ENCODE measurements around the gene NUBPL.
A peak's percentile ranks its signal among the peaks of the same experiment; 100 is the strongest.

Gene NUBPL

DNA sequence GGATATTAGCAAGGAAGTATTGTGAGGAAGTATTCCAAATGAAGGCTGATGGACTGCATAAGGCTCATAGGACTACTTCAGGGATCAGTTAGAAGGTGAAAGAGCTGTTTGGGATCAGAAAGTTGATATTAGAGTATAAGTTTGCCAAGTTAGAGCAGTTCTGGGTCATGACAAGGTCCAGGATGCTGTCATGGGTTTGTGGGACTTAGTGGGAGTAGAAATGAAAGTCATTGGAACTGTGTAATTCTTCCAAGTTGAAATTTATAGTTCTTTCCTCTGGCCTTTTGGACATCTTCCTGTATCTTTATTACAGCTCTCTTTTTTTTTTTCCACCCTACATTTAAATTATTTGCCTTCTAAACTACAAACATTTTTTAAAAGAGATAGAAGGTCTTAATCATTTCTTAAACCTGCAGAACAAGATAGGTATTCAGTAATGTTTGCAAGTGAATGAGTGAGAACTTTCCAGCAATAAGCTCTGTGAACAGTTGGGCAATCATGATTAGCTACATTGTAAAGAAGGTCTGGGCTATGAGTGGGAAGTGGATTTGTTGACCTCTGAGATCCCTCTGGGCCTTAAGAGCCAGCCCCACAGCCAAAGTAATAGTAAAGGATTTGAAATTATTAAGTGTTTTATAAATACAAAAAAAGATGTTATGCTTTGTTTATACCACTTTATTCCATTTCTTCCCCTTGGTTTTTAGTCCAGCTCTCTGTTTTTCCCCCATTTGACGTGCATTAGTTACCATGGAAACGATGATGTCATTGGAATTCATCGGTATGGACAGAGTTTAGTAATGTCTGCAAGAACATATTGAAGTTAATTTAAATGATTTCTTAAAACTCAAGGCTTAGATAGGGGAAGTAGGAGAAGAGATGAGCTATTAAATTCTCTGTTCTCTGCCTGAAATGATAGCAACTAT is 268.0 kb downstream of the NUBPL start:
- DNase-seq (ENCODE audit: low read depth, low spot score), result peak; percentile 82
- in situ Hi-C loops (cut with HindIII; ENCODE audit: low sequenced_read_pairs), result no loop called here
- no peak overlapping the region for H3K4me3 ChIP-seq (ENCODE audit: low read depth, low read length)
- TF ChIP-seq, protein P1, sequence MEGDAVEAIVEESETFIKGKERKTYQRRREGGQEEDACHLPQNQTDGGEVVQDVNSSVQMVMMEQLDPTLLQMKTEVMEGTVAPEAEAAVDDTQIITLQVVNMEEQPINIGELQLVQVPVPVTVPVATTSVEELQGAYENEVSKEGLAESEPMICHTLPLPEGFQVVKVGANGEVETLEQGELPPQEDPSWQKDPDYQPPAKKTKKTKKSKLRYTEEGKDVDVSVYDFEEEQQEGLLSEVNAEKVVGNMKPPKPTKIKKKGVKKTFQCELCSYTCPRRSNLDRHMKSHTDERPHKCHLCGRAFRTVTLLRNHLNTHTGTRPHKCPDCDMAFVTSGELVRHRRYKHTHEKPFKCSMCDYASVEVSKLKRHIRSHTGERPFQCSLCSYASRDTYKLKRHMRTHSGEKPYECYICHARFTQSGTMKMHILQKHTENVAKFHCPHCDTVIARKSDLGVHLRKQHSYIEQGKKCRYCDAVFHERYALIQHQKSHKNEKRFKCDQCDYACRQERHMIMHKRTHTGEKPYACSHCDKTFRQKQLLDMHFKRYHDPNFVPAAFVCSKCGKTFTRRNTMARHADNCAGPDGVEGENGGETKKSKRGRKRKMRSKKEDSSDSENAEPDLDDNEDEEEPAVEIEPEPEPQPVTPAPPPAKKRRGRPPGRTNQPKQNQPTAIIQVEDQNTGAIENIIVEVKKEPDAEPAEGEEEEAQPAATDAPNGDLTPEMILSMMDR (IDR thresholded peaks at IDR 0.05; ENCODE audit: low read depth, low read length), result no peak

DNA sequence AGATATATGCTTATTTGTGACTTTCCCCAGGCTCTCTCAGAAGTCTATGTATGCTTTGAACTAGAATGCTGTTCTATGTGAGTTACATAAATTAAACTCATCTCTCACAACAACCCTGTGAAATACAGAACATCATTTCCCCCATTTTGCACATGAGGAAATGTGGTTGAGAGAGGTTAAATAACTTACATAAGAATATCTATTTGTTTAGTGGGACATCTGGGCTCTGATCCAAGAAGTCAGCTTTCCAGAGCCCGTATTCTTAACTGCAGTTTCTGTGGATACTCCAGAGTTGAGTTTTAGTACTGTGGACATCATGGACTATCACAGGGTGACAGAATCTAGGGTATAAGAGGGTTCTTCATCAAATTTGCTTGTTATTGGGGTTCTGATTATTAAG is 273.4 kb downstream of the NUBPL start:
- TF ChIP-seq, protein P1 (IDR thresholded peaks at IDR 0.05; ENCODE audit: low read depth, low read length), result no peak
- peak; percentile 60 for DNase-seq (ENCODE audit: low read depth, low spot score)
- H3K4me3 ChIP-seq (ENCODE audit: low read depth, low read length), result no peak overlapping the region
- in situ Hi-C loops (cut with HindIII; ENCODE audit: low sequenced_read_pairs), result no loop called here

DNA sequence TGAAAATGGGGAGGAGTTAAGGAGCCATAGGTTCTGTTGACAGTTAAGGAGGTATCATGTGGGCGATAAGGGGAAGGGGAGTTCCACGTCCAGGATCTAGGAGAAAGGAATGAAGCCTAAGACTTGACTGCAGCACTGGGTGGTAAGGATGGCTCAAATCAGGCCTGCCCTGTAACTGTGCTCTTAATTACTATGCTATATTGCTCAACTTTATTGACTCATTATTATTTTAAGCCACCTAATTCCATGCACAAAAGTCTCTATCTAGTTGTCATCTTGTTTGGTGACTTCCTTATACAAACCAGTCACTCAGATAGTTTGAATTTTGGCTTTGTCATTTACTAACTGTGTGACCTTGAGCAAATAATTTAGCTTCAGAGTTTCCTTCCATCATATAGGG is 273.8 kb downstream of the NUBPL start:
- no peak for DNase-seq (ENCODE audit: low read depth, low spot score)
- in situ Hi-C loops (cut with HindIII; ENCODE audit: low sequenced_read_pairs), result no loop called here
- TF ChIP-seq, protein P1 (IDR thresholded peaks at IDR 0.05; ENCODE audit: low read depth, low read length), result no peak

DNA sequence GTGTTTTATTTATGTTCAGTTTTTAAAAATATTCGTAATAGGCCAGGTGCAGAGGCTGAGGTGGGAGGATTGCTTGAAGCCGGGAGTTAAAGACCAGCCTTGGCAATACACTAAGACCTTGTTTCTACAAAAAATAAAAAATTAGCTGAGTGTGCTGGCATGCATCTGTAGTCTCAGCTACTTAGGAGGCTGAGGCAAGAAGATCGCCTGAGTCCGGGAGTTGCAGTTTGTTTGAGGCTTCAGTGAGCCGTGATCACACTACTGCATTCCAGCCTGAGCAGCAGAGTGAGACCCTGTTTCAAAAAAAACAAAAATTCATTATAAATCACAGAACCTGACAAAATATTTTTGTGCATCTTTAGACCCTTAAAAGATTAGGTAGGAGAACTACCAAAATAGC is 275.8 kb downstream of the NUBPL start:
- no peak for DNase-seq (ENCODE audit: low read depth, low spot score)
- no peak overlapping the region for H3K4me3 ChIP-seq (ENCODE audit: low read depth, low read length)
- TF ChIP-seq, protein P1 (IDR thresholded peaks at IDR 0.05; ENCODE audit: low read depth, low read length), result no peak
- in situ Hi-C loops (cut with HindIII; ENCODE audit: low sequenced_read_pairs), result no loop called here

More for the DNA sequence above, 273.8 kb downstream of the NUBPL start:
- H3K4me3 ChIP-seq (ENCODE audit: low read depth, low read length), result no peak overlapping the region

DNA sequence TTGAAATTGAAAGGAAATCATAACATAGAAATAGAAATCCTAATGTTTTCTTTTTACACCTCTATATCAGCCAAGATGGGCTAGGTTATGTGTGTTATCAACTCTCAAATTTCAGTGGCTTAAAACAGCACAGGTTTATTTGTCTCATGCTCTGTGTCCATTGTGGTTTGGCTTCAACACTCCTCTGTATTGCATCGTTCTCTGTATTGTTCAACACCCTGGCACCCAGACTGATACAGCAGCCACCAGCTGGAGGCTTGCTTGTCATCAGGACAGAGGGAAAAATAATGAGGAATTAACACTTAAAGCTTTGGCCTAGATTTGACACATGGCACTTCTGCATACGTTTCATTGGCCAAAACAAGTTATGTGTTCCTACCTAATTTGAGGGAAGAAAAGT is 281.7 kb downstream of the NUBPL start:
- no peak for DNase-seq (ENCODE audit: low read depth, low spot score)
- H3K4me3 ChIP-seq (ENCODE audit: low read depth, low read length), result no peak overlapping the region
- TF ChIP-seq, protein P1 (IDR thresholded peaks at IDR 0.05; ENCODE audit: low read depth, low read length), result no peak
- in situ Hi-C loops (cut with HindIII; ENCODE audit: low sequenced_read_pairs), result no loop called here

DNA sequence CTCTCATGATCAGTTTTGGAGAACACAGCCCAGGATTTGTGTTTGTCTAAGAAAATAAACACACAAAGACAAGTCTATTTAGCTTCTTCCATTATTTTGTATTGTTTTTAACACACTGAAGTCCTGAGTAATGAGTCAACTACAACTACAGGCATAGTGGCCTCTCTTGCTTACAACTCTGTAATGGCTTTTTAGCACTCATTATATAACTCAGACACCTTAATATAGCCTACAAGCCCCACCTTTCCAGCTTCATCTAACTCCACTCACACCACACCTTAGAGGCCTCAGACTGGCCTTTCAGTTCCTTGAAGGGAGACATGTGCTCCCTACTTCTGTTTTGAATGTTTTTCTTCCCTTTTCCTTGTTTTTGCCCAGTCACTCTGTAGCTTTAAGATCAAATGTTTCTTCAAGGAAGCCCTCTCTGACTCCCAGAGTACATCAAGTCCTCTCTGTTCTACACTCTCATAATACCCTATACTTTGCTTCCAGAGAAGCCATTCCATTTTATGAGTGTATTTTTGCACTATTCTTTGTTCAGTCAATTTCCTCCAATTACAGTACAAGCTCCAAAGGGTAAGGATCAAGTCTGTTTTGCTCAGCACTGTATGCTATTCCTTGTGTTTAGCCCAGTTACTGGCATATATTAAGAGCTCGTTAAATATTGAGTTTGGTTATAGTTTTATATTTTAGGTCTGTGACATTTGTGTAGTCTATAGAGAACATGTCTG is 282.3 kb downstream of the NUBPL start:
- TF ChIP-seq, protein P1 (IDR thresholded peaks at IDR 0.05; ENCODE audit: low read depth, low read length), result no peak
- peak; percentile 8 for DNase-seq (ENCODE audit: low read depth, low spot score)

More for the DNA sequence above, 282.3 kb downstream of the NUBPL start:
- no peak overlapping the region for H3K4me3 ChIP-seq (ENCODE audit: low read depth, low read length)
- in situ Hi-C loops (cut with HindIII; ENCODE audit: low sequenced_read_pairs), result no loop called here

Data from astrocyte of the spinal cord (primary cell).